Stimulated activated CD8-positive, alpha-beta memory T cell treated with anti-CD3 and anti-CD28 coated beads, Interleukin-2, amount 100 ng/mL, for 1 hour (primary cell): ENCODE data around the gene BICC1.

Source experiments
- DNase-seq, 2 donors: peaks; one replicate each; pipeline ENCODE4 v3.0.0-alpha.2; 2020; ENCODE audit warnings: low read depth in 2 of 2

Gene BICC1

DNA sequence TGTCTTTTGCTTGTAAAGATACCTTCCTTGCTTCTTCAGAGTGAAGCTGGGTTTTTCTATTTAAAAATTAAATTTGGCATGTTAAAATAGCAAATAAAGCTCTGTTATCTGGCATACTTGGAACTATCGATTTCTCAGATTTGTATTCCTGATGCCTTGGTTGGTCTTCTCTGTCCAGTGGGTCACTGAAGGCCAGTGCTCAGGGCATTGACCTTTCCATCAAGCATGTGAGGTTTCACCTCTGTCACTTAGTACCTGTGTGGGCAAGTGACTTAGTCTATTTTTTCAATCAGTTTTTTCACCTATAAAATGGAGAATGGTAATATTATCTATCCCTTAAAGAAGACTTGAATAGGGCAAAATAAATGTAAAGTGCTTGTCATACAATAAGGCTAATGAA is 311.3 kb downstream of the BICC1 start:
- no peak for DNase-seq

DNA sequence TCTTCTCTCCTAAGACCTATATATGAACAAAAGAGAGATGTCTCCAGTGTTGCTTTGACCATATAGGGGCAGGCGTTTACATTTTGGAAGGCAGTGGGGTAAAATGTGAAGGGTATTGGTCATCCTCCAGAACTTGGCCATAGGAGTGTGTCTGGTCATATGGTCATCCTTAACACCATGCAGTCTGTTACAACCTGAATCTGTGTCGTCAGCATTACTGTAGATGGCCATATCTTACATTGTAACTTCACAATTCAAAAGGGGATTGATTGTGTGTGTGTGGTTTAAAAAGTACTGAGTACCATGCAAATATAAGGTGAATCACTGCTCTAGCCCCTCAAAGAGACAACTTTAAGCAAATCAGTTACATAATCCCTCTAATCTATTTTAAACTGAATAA is 311.7 kb downstream of the BICC1 start:
- DNase-seq, result no peak

DNA sequence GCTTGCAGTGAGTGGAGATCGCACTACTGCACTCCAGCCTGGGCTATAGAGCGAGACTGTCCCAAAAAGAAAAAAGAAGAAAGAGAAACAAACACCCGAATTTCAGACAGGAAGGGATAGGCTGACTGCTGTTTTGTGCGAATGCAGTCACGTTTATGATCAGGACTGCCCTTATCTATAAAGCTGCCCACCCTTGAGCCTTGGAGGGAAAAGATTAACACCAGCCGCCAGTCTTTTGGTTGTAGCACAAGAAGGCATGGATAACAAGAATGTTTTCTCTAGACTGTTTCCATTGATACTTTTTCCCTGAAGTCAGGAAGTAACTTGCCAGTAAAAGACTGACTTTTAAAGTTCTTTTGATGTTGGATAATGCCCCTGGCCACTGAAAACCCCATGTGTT is 314.0 kb downstream of the BICC1 start:
- DNase-seq, result no peak

- no peak for DNase-seq
Measured at GRCh38 chr10:58827381-58827780, 314.7 kb downstream of the BICC1 start.

GRCh38 chr10:58829839-58830238 is 317.2 kb downstream of the BICC1 start:
- no peak for DNase-seq

DNA sequence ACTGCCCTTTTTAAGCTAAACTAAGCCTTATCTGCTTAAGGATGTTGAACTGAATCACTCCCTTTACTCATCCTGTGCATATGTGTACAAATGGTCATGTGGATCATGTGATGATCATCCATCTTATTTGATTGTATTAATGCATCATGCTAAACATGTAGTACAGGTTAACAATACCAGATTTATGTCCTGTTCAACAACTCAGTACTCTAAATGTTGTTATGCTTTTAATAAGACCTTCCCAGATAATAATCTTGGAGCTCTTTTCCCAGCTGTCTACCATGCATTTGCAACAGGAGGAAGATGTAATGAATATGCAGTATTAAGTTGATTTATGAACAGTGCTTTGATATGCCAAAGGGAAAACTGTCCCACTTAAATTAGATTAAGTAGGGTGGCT is 318.0 kb downstream of the BICC1 start:
- no peak for DNase-seq

GRCh38 chr10:58833771-58834561 is 321.3 kb downstream of the BICC1 start:
- no peak for DNase-seq

GRCh38 chr10:58836176-58836700 is 323.6 kb downstream of the BICC1 start:
- DNase-seq, result no peak

- DNase-seq, result no peak
Measured at GRCh38 chr10:58836991-58837575, 324.4 kb downstream of the BICC1 start.

DNA sequence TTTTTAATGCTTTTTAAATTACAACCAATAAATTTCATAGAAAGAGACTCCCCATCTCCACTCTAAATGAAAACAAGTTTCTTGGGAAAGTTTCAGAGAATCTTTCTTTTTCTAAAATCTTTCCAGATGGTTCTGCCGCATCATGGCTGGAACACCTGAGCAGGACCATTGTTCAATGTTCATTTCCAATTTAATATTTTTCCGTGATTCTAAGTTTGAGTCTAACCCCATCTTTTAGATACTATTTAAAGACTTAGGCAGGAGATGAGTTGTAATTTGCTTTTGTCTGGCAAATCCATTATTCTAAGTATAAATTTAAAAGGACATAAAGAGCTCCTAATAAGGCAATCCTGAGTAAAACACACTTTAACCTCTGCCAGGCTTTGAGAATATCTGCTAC is 325.2 kb downstream of the BICC1 start:
- DNase-seq, result no peak

DNA sequence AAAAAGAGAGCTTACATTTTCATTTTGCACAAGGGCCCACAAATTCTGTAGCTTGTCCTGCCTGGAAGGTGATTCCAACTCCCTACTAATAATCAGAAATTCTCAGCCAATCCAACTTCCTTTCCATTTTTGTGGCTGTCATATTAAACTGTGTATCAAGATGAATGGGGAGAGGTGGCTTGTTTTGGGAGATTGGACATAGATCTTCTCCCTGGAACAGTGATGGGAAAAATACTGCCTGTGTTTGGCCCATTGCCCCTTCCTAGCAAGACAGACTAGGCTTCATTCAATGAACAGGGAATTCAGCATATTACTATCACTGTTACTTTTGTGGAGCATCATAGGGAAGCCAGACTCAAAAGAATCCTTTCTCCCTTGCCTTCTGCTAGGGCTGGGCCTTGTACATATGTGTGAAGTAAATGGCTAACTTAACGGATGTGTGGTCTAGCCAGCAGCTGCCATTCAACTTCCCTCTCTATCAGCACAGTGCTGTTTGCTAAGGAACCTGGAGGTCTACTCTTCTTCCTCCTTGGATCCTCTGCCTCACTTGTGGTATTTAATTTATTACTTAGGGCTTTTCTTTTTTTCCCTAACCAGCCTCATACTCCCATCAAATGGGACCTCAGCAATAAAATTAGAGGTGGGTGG is 326.0 kb downstream of the BICC1 start:
- DNase-seq, result no peak

GRCh38 chr10:58839771-58840170 is 327.1 kb downstream of the BICC1 start:
- no peak for DNase-seq

DNA sequence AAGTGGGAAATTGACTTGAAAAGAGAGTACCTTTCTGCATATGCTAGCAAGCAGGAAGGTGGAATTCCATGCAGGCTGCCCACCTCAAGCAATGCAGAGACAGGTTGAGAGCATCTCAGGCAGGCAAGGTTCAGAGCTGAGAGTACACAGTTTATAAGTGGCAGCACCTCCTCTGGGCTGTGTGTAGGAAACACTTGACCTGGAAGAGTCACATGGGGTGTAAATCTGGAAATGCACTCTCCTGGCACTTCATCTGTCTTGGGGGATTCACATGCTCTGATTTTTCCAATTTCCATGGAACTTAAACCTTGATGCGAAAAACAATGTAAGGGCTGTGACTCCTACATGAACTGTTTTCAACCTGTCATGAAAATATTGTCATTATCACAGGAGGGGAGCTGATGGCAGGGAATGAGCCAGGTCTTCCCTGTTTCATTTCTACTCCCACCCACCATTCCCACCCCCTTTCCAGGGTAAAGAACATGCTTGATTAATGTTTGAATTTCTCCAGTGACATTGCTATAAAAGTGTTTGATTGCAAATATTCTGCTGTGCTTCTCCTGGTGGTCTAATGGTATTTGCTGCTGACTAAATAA is 328.3 kb downstream of the BICC1 start:
- no peak for DNase-seq

- no peak for DNase-seq
Measured at GRCh38 chr10:58842860-58843376, 330.2 kb downstream of the BICC1 start.

DNA sequence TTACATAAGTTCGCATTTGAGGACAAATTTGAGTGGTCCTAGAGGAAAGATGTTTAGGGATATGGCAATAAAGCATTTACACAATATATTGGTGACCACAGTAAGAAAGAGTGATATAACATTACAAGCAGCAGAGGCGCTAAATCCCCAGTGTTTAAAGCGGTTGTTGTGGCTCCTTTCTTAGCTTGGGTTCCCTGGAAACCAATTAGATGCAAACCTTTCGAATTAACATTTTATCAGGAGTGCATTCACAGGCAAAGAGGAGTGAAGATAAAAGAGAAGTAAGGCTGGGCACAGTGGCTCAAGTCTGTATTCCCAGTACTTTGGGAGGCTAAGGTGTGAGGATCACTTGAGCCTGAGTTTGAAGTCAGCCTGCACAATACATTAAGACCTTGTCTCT is 331.1 kb downstream of the BICC1 start:
- no peak for DNase-seq

GRCh38 chr10:58844680-58845079 is 332.0 kb downstream of the BICC1 start:
- no peak for DNase-seq

DNA sequence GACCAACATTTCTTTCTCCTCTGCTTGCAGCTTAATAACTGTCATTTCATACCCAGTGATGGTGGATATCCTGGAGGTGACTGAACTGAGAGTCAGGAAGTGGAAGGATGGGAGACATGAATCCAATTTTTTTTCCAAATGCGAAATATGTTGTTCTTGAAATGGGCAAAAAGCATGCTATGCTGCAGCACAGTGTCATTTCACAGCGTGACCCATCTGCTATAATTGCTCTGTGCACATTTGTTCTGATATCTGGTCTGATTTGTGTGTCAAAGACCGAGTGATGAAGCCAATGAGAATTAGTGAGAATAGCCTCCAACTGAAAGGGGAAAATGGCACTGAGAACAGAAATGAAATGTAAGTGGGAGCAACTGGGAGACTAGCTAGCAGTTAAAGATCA is 334.2 kb downstream of the BICC1 start:
- DNase-seq, result no peak

GRCh38 chr10:58851606-58852005 is 338.9 kb downstream of the BICC1 start:
- DNase-seq, result no peak

DNA sequence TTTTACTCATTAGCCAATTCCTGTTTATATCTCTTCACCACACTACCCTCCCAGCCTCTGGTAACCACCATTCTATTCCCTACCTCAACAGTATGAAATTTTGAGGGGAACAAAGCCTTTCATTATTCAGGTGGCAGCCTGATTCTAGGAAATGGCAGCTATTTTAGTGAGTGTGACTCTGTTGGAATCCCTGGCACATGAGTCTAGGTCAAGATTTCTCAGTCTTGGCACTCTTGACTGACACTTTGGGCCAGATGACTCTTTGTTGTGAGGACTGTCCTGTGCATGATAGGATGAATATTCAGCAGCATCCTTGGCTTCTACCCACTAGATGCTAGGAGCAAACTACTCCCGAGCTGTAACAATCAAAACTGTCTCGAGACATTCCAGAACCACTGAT is 341.0 kb downstream of the BICC1 start:
- no peak for DNase-seq

DNA sequence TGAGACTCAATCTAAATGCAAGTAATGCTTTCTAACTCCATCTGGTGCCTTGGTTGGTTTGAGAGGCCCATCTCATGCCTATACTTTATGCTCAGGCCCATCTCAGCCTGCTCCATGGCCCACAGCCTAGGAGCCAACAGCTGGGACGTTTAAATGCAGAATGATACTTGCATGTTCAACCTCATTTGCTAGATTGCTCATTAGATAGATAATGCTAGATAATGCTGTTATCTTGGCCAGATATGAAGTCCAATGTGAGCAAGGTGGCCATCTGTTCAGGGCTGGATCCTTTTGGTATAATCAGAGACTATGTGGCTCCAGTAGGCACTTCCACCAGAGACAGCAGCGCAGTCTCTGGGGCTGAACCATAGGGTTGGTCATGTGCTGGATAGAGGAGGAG is 342.1 kb downstream of the BICC1 start:
- DNase-seq, result no peak

DNA sequence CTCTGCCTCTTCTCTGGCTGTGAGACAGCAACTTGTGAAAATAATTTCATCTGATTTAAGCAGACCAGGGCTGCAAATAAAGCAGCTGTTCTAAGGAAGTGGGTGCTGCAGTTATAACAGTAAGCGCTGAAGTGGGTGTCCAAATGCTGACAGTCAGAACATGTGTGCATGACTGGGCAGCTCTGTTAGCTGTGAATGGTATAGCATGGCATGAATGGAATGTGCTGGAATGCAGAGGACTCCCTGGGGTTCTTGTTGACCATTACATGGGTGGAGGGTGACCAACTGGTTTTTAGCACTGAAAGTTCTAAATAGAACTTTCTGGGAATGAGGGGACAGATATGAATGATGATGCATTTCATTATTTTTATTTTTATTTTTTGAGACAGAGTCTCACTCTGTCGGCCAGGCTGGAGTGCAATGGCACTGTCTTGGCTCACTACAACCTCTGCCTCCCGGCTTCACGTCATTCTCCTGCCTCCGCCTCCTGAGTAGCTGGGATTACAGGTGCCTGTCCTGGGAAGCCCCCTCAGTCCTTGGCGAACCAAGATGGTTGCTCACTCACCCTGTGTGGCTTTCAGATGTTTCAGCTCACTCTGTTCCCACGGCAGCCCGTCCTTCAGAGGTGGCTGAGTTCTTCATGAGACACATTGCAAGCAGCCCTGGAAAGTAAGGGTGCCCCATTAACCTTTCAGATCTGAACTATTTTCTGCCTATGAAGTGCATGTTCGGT is 344.0 kb downstream of the BICC1 start:
- DNase-seq, result no peak
